Measurements from ENCODE around the gene PITPNC1.

PITPNC1 gene

GRCh38 chr17:67563692-67564228 lies 186.7 kb downstream of the PITPNC1 start:
- no peak for TF ChIP-seq CTCF (IDR thresholded peaks at IDR 0.05; ENCODE audit: low read depth, low read length)
- no peak overlapping the region for H3K4me3 ChIP-seq (ENCODE audit: low read depth, low read length)

GRCh38 chr17:67565068-67565467 lies 188.0 kb downstream of the PITPNC1 start:
- no peak for TF ChIP-seq CTCF (IDR thresholded peaks at IDR 0.05; ENCODE audit: low read depth, low read length)
- H3K4me3 ChIP-seq (ENCODE audit: low read depth, low read length) = no peak overlapping the region

GRCh38 chr17:67566656-67567055 lies 189.6 kb downstream of the PITPNC1 start:
- H3K4me3 ChIP-seq (ENCODE audit: low read depth, low read length) = no peak overlapping the region
- no peak for TF ChIP-seq CTCF (IDR thresholded peaks at IDR 0.05; ENCODE audit: low read depth, low read length)

- TF ChIP-seq CTCF (IDR thresholded peaks at IDR 0.05; ENCODE audit: low read depth, low read length) = no peak
- no peak overlapping the region for H3K4me3 ChIP-seq (ENCODE audit: low read depth, low read length)
Observed at GRCh38 chr17:67569015-67569451, 192.0 kb downstream of the PITPNC1 start.

- TF ChIP-seq CTCF (IDR thresholded peaks at IDR 0.05; ENCODE audit: low read depth, low read length) = no peak
- H3K4me3 ChIP-seq (ENCODE audit: low read depth, low read length) = no peak overlapping the region
Observed at GRCh38 chr17:67569873-67570272, 192.8 kb downstream of the PITPNC1 start.

GRCh38 chr17:67570797-67571196 lies 193.7 kb downstream of the PITPNC1 start:
- no peak for TF ChIP-seq CTCF (IDR thresholded peaks at IDR 0.05; ENCODE audit: low read depth, low read length)
- H3K4me3 ChIP-seq (ENCODE audit: low read depth, low read length) = no peak overlapping the region

- no peak for TF ChIP-seq CTCF (IDR thresholded peaks at IDR 0.05; ENCODE audit: low read depth, low read length)
- no peak overlapping the region for H3K4me3 ChIP-seq (ENCODE audit: low read depth, low read length)
Observed at GRCh38 chr17:67571478-67571877, 194.4 kb downstream of the PITPNC1 start.

Measured in WI38 (cell line).